OCI-LY1 (cell line): ENCODE results near the gene C19orf25.

Experiments used
- H2AFZ ChIP-seq: fragments of 200-600 bp; sonication (generic), shearing (Covaris generic); 2 replicates; pipeline ENCODE4 v1.6.0; 2014; ENCODE audit warnings: antibody characterized with exemption, mild to moderate bottlenecking, low read length
- H3F3A ChIP-seq: fragments of 200-600 bp; sonication (generic), shearing (Covaris generic); 2 replicates; pipeline ENCODE4 v1.6.0; 2014; ENCODE audit warnings: mild to moderate bottlenecking, antibody characterized with exemption, low read length, moderate library complexity; ENCODE audit not compliant: insufficient read depth
- H3K27ac ChIP-seq: fragments of 200-600 bp; sonication (generic); 2 replicates; pipeline ENCODE4 v1.5.1; 2014; ENCODE audit warnings: low read length, mixed run types, mild to moderate bottlenecking, low read depth; ENCODE audit not compliant: poor library complexity, severe bottlenecking
- H3K27me3 ChIP-seq: fragments of 200-600 bp; sonication (generic); 2 replicates; pipeline ENCODE4 v1.6.0; 2014; ENCODE audit warnings: antibody characterized with exemption, mild to moderate bottlenecking, low read length, moderate library complexity; ENCODE audit not compliant: insufficient read depth
- H3K36me3 ChIP-seq: fragments of 200-600 bp; sonication (generic); 2 replicates; pipeline ENCODE4 v1.6.1; 2014; ENCODE audit warnings: mild to moderate bottlenecking, antibody characterized with exemption, low read length, moderate library complexity, mixed read lengths; ENCODE audit not compliant: insufficient read depth
- H3K4me1 ChIP-seq: fragments of 200-600 bp; sonication (generic); 2 replicates; pipeline ENCODE4 v1.5.1; 2014; ENCODE audit warnings: mild to moderate bottlenecking, low read length, moderate library complexity; ENCODE audit not compliant: insufficient read depth, severe bottlenecking
- H3K4me2 ChIP-seq: fragments of 200-600 bp; sonication (generic), shearing (Covaris generic); 2 replicates; pipeline ENCODE4 v1.6.1; 2014; ENCODE audit warnings: low read length
- H3K4me3 ChIP-seq: fragments of 200-600 bp; sonication (generic); 2 replicates; pipeline ENCODE4 v1.5.1; 2014; ENCODE audit warnings: low read length, low read depth, mild to moderate bottlenecking, mixed read lengths; ENCODE audit not compliant: poor library complexity, severe bottlenecking
- H3K79me2 ChIP-seq: fragments of 200-600 bp; shearing (Covaris generic); 2 replicates; pipeline ENCODE4 v1.6.1; 2016; ENCODE audit warnings: mixed run types, low read length, mixed read lengths; ENCODE audit not compliant: insufficient read depth
- H3K9ac ChIP-seq: fragments of 200-600 bp; sonication (generic), shearing (Covaris generic); 2 replicates; pipeline ENCODE4 v1.6.1; 2014; ENCODE audit warnings: mild to moderate bottlenecking, low read length, mixed read lengths
- H3K9me2 ChIP-seq: fragments of 200-600 bp; sonication (generic), shearing (Covaris generic); 2 replicates; pipeline ENCODE4 v1.6.1; 2014; ENCODE audit warnings: low read depth, mild to moderate bottlenecking, low read length, mixed read lengths
- H3K9me3 ChIP-seq: fragments of 200-600 bp; shearing (Covaris generic); 2 replicates; pipeline ENCODE4 v1.6.1; 2014; ENCODE audit warnings: low read length, mixed read lengths
- H4K20me1 ChIP-seq: fragments of 200-600 bp; sonication (generic), shearing (Covaris generic); 2 replicates; pipeline ENCODE4 v1.6.0; 2016; ENCODE audit warnings: mild to moderate bottlenecking, low read length; ENCODE audit not compliant: insufficient read depth
- EZH2 ChIP-seq: fragments of 200-600 bp; sonication (generic), shearing (Covaris generic); IDR thresholded peaks from 2 replicates; pipeline ENCODE4 v1.8.0; 2017; ENCODE audit warnings: borderline replicate concordance, mixed run types, mild to moderate bottlenecking, antibody characterized with exemption, low read length, moderate library complexity, mixed read lengths
- TF ChIP-seq, protein P1 (sequence below): fragments of 200-600 bp; sonication (generic), shearing (Covaris generic); IDR thresholded peaks from 2 replicates; pipeline ENCODE4 v1.5.1; 2017; ENCODE audit warnings: mild to moderate bottlenecking, antibody characterized with exemption, low read length, moderate library complexity, mixed read lengths

C19orf25 gene

DNA sequence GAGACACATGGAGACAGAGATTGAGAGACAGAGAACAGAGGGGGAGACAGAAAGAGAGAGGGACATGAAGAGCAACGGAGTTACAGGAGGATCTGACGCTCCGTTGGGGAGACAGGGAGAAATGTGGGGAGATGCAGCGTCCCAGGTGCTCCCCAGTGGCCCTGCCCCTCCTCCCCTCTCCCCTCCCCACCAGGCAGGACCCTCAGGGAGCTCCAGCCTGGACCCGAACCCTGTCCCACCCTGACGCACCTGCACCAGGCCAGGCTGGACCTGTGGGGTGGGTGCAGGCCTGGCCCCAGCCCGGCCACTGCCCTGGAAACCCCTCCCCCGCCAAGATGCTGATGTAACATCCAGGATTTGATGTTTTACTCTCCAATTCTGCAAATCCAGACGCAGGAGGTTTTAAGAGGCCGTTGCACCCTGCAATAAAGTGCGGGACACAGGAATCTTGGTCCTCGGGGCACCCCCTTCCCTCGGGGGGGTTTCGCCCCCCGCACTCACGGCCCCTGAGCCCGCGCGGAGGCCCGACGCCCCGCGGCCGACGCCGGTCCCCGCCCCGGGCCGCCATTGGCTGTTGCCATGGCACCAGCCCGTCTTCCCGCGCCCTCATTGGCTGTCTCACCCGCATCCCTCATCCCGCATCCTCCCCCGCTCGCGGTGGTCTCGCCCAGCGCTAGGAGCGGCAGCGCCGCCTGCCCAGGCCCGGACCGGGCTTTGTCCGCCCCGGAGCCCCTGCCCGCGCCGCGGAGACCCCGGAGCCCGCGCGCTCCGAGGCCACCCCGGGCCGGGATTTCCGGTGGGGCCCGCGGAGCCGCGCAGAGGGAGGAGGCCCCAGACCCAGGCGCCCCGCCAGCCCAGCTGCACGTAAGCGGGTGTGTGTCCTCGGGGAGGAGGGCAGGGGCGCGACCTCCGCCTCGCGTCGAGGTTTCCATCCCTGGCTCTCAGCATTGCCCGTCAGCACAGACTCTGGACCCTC, 29.3 kb downstream of the C19orf25 start, which contains the start of gene APC2:
APC2 (plus strand) TSS at position 655 of the 976 bp plus-strand sequence. CDS start 2,881 bp downstream, outside the sequence.
- H3K36me3 ChIP-seq: no peaks in the 10 kb centered on the region
- H3K4me2 ChIP-seq: no peak within 1 kb of the TSS
- no peaks in the 10 kb centered on the region for H4K20me1 ChIP-seq
- no peaks in the 10 kb centered on the region for H3K9me2 ChIP-seq
- no peak within 1 kb of the TSS for H3K9ac ChIP-seq
- H3K27me3 ChIP-seq: peaks cover 5% of the 10 kb centered on the region; the same call in 1 of the 2 replicates
- H3K9me3 ChIP-seq: no peaks in the 10 kb centered on the region
- no peaks in the 10 kb centered on the region for H3F3A ChIP-seq
- TF ChIP-seq EZH2: no peak
- TF ChIP-seq, protein P1, sequence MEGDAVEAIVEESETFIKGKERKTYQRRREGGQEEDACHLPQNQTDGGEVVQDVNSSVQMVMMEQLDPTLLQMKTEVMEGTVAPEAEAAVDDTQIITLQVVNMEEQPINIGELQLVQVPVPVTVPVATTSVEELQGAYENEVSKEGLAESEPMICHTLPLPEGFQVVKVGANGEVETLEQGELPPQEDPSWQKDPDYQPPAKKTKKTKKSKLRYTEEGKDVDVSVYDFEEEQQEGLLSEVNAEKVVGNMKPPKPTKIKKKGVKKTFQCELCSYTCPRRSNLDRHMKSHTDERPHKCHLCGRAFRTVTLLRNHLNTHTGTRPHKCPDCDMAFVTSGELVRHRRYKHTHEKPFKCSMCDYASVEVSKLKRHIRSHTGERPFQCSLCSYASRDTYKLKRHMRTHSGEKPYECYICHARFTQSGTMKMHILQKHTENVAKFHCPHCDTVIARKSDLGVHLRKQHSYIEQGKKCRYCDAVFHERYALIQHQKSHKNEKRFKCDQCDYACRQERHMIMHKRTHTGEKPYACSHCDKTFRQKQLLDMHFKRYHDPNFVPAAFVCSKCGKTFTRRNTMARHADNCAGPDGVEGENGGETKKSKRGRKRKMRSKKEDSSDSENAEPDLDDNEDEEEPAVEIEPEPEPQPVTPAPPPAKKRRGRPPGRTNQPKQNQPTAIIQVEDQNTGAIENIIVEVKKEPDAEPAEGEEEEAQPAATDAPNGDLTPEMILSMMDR: no peak
- H3K27ac ChIP-seq: no peak within 1 kb of the TSS
- H3K79me2 ChIP-seq: no peaks in the 10 kb centered on the region
- H3K4me3 ChIP-seq: no peak within 1 kb of the TSS
- peaks cover 3% of the 10 kb centered on the region for H3K4me1 ChIP-seq
- H2AFZ ChIP-seq: no peak within 1 kb of the TSS

DNA sequence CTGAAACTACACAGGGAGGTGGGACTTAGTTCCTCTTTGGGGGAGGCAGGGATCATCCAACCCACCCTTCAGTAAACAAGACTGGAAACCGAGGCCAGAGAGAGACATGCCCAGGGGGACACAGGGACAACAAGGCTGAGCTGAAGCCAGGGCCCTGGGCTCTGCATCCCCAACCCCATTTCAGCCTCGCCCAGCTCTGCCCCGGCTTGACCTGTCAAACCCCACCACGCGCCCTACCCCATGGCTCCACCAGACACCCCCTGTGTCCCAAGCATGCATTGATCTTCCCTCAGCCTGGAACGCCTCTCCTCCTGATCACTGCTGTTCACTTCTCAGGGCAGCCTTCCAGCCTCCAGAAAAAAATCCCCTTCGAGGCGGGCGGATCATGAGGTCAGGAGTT, 31.1 kb downstream of the C19orf25 start:
- peaks cover 5% of the 10 kb centered on the region; the same call in 1 of the 2 replicates for H3K27me3 ChIP-seq

DNA sequence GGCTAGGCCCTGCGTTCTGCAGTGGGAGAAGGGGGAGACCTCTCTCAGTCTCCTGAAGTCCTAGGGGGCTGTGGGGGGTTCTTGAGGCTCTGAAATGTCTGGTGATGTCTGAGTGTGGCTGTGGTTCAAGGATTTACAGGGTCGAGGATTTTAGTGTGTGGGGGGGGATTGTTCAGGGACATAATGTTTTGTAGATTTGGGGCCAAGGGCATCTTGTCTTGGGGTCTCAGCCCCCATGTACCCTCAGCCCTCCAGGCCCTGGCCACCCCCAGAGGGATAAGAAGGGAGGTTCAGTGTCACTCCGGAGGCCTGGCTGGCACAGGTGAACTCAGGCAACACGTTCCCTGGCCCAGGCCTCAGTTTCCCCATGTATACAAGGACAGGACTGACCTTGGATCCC, 31.5 kb downstream of the C19orf25 start:
- Histone ChIP-seq H3K4me2 (no peak overlapping the region), H4K20me1 (no peaks in the 10 kb centered on the region), H3K4me1 (peaks cover 24% of the 10 kb centered on the region), H2AFZ (no peak overlapping the region), H3K9ac (no peak overlapping the region), H3K79me2 (no peaks in the 10 kb centered on the region), H3K27me3 (peaks cover 5% of the 10 kb centered on the region; the same call in 1 of the 2 replicates), H3K9me3 (no peaks in the 10 kb centered on the region), H3F3A (0 out of 2 replicates have a peak, but pooled peaks cover 8% of the 10 kb centered on the region), H3K9me2 (no peaks in the 10 kb centered on the region), H3K27ac (no peak overlapping the region), H3K36me3 (peaks cover 5% of the 10 kb centered on the region), H3K4me3 (no peak overlapping the region)
- TF ChIP-seq, protein P1: no peak
- no peak for TF ChIP-seq EZH2

More for the DNA sequence above, 31.1 kb downstream of the C19orf25 start:
- no peaks in the 10 kb centered on the region for H3K9me2 ChIP-seq
- no peak overlapping the region for H3K9ac ChIP-seq
- H3K4me3 ChIP-seq: no peak overlapping the region
- H4K20me1 ChIP-seq: no peaks in the 10 kb centered on the region
- peaks cover under 1% of the 10 kb centered on the region; the same call in 1 of the 2 replicates for H3K36me3 ChIP-seq
- no peaks in the 10 kb centered on the region for H3K9me3 ChIP-seq
- TF ChIP-seq, protein P1: no peak
- TF ChIP-seq EZH2: no peak
- H3F3A ChIP-seq: 0 out of 2 replicates have a peak, but pooled peaks cover 8% of the 10 kb centered on the region
- H3K4me2 ChIP-seq: no peak overlapping the region
- H2AFZ ChIP-seq: no peak overlapping the region
- H3K27ac ChIP-seq: no peak overlapping the region
- peaks cover 19% of the 10 kb centered on the region for H3K4me1 ChIP-seq
- no peaks in the 10 kb centered on the region for H3K79me2 ChIP-seq
